SU-DHL-6 (cell line): Measurements from ENCODE around the gene ERBB4.

Experiments used
- H2AFZ ChIP-seq: fragments of 200-600 bp; sonication (generic); 2 replicates; pipeline ENCODE4 v1.6.1; 2014; ENCODE audit warnings: low read depth, mild to moderate bottlenecking, moderate library complexity, mixed read lengths, antibody characterized with exemption, low read length; ENCODE audit not compliant: severe bottlenecking
- H3F3A ChIP-seq: fragments of 200-600 bp; shearing (Covaris generic); 2 replicates; pipeline ENCODE4 v1.6.0; 2016; ENCODE audit warnings: antibody characterized with exemption, mild to moderate bottlenecking; ENCODE audit not compliant: insufficient read depth
- H3K27ac ChIP-seq: fragments of 200-600 bp; sonication (generic); 2 replicates; pipeline ENCODE4 v1.5.1; 2016; ENCODE audit warnings: low read depth, mild to moderate bottlenecking, low read length, moderate library complexity, mixed read lengths
- H3K27me3 ChIP-seq: fragments of 200-600 bp; sonication (generic), shearing (Covaris generic); 2 replicates; pipeline ENCODE4 v1.6.0; 2014; ENCODE audit warnings: mild to moderate bottlenecking, low read length
- H3K36me3 ChIP-seq: fragments of 200-600 bp; sonication (generic); 2 replicates; pipeline ENCODE4 v1.6.1; 2014; ENCODE audit warnings: mild to moderate bottlenecking, low read length, mixed read lengths
- H3K4me2 ChIP-seq: fragments of 300-600, 200-600 bp; shearing (Covaris generic), sonication (generic); 2 replicates; pipeline ENCODE4 v1.6.0; 2014; ENCODE audit warnings: low read length, low read depth, mild to moderate bottlenecking; ENCODE audit not compliant: poor library complexity, severe bottlenecking
- H3K4me3 ChIP-seq: fragments of 200-600 bp; sonication (generic); 2 replicates; pipeline ENCODE4 v1.5.1; 2014; ENCODE audit warnings: antibody characterized with exemption, low read length, mild to moderate bottlenecking, mixed read lengths; ENCODE audit not compliant: insufficient read depth, poor library complexity, severe bottlenecking
- H3K79me2 ChIP-seq: fragments of 200-600 bp; sonication (generic); 2 replicates; pipeline ENCODE4 v1.6.1; 2014; ENCODE audit warnings: mild to moderate bottlenecking, low read length, moderate library complexity; ENCODE audit not compliant: insufficient read depth
- H3K9ac ChIP-seq: fragments of 200-600 bp; sonication (generic); 2 replicates; pipeline ENCODE4 v1.7.0; 2014; ENCODE audit warnings: mild to moderate bottlenecking, low read length
- H3K9me2 ChIP-seq: fragments of 200-600 bp; sonication (generic); replicated peaks from 2 replicates; pipeline ENCODE4 v1.6.1; 2014; ENCODE audit warnings: low read length; ENCODE audit not compliant: insufficient read depth
- H3K9me3 ChIP-seq: fragments of 200-600 bp; sonication (generic); 2 replicates; pipeline ENCODE4 v1.6.1; 2014; ENCODE audit warnings: low read length, mixed read lengths; ENCODE audit not compliant: insufficient read depth
- H4K20me1 ChIP-seq: fragments of 200-600 bp; sonication (generic); 2 replicates; pipeline ENCODE4 v1.6.1; 2014; ENCODE audit warnings: low read depth, mild to moderate bottlenecking, antibody characterized with exemption, low read length, moderate library complexity, mixed read lengths
- CTCF ChIP-seq: fragments of 200-600 bp; sonication (generic); IDR thresholded peaks from one replicate; pipeline ENCODE4 v1.5.1; 2017; ENCODE audit warnings: antibody characterized with exemption, mild to moderate bottlenecking, low read length, moderate library complexity; ENCODE audit not compliant: insufficient read depth, poor library complexity, severe bottlenecking
- EZH2phosphoT487 ChIP-seq: fragments of 200-600 bp; sonication (generic), shearing (Covaris generic); conservative IDR thresholded peaks from 2 replicates; pipeline ENCODE4 v1.6.1; 2018; ENCODE audit warnings: mild to moderate bottlenecking, antibody characterized with exemption, low read length, moderate library complexity, mixed read lengths

Gene ERBB4

GRCh38 chr2:211516537-211516936 lies 1022.1 kb downstream of the ERBB4 start:
- H3K27ac ChIP-seq = no peak overlapping the region
- TF ChIP-seq CTCF (no peak), EZH2phosphoT487 (no peak)
- H4K20me1 ChIP-seq = no peaks in the 10 kb centered on the region
- no peak overlapping the region for H3K9ac ChIP-seq
- H3K4me3 ChIP-seq = no peak overlapping the region
- no peaks in the 10 kb centered on the region for H3K79me2 ChIP-seq
- no peak overlapping the region for H3K4me2 ChIP-seq
- no peaks in the 10 kb centered on the region for H3K9me2 ChIP-seq
- H3K9me3 ChIP-seq = no peaks in the 10 kb centered on the region
- H2AFZ ChIP-seq = no peak overlapping the region
- no peaks in the 10 kb centered on the region for H3F3A ChIP-seq
- H3K36me3 ChIP-seq = no peaks in the 10 kb centered on the region
- no peaks in the 10 kb centered on the region for H3K27me3 ChIP-seq

GRCh38 chr2:211514049-211514448 lies 1024.6 kb downstream of the ERBB4 start:
- H3K4me3 ChIP-seq = no peak overlapping the region

GRCh38 chr2:211513446-211513845 lies 1025.2 kb downstream of the ERBB4 start:
- Histone ChIP-seq H3K4me3 (no peak overlapping the region), H3K27ac (no peak overlapping the region), H3K79me2 (no peaks in the 10 kb centered on the region), H4K20me1 (no peaks in the 10 kb centered on the region), H2AFZ (no peak overlapping the region), H3K36me3 (no peaks in the 10 kb centered on the region), H3K9me2 (no peaks in the 10 kb centered on the region), H3K9ac (no peak overlapping the region), H3K27me3 (no peaks in the 10 kb centered on the region), H3K4me2 (no peak overlapping the region), H3F3A (no peaks in the 10 kb centered on the region), H3K9me3 (no peaks in the 10 kb centered on the region)
- no peak for TF ChIP-seq CTCF
- TF ChIP-seq EZH2phosphoT487 = no peak

More at GRCh38 chr2:211514049-211514448, 1024.6 kb downstream of the ERBB4 start:
- no peaks in the 10 kb centered on the region for H4K20me1 ChIP-seq
- TF ChIP-seq EZH2phosphoT487 = no peak
- TF ChIP-seq CTCF = no peak
- no peaks in the 10 kb centered on the region for H3K9me2 ChIP-seq
- H3K27me3 ChIP-seq = no peaks in the 10 kb centered on the region
- no peak overlapping the region for H3K4me2 ChIP-seq
- no peak overlapping the region for H3K9ac ChIP-seq
- no peak overlapping the region for H2AFZ ChIP-seq
- no peaks in the 10 kb centered on the region for H3K79me2 ChIP-seq
- no peaks in the 10 kb centered on the region for H3K9me3 ChIP-seq
- no peaks in the 10 kb centered on the region for H3K36me3 ChIP-seq
- H3K27ac ChIP-seq = no peak overlapping the region
- no peaks in the 10 kb centered on the region for H3F3A ChIP-seq
